ENCODE data around the gene NDRG3. TPM values are rescaled to one million over a fixed set of nuclear protein-coding genes. Genes with fewer than 3 reads are reported as not detected.
A peak's percentile ranks its signal among the peaks of the same experiment; 100 is the strongest.

Gene NDRG3
- polyA plus RNA-seq, 1 experiment, result 28.5 TPM

DNA sequence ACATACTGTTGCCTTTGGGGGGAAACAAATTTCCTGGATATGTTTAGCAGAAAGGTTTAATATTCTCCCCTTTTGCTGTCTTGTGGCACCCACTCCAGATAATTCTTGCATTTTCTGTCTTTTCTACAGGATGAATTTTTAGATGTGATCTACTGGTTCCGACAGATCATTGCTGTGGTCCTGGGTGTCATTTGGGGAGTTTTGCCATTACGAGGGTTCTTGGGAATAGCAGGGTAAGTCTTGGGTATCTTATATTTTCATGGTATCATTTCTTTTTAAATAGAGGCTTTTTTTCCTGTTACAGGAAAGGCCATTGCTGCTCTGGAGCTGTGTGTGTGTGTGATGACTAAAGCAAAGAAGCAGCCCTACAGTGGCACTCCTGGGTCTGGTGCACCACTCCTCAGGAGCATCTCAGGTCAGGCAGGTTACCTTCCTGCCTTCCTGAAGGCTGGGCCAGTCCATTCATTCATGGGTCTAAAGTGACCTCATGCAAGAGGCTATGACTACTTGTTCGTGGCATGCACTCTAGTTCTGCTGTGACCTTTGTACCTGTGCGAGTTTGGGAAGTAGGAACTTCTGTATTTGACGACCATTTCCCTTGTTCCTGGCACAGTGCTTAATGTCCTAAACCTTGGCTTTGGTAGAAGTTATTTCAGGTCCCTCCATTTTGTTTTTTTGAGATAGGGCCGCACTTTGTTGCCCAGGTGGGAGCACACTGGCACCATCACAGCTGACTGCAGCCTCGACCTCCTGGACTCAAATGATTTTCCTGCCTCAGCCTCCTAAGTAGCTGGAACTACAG, 138.1 kb downstream of the NDRG3 start:
- DNase-seq (ENCODE audit: low read depth), result no peak
- CTCF ChIA-PET, result no interaction called here
- Histone ChIP-seq H3K27me3 (ENCODE audit: control insufficient read depth, insufficient read depth, low read length) (no peaks in the 10 kb centered on the region), H3K4me3 (ENCODE audit: low read depth, low read length) (no peak overlapping the region), H3K36me3 (ENCODE audit: control insufficient read depth, insufficient read depth, low read length) (peaks cover 20% of the 10 kb centered on the region)
- TF ChIP-seq, protein P1, sequence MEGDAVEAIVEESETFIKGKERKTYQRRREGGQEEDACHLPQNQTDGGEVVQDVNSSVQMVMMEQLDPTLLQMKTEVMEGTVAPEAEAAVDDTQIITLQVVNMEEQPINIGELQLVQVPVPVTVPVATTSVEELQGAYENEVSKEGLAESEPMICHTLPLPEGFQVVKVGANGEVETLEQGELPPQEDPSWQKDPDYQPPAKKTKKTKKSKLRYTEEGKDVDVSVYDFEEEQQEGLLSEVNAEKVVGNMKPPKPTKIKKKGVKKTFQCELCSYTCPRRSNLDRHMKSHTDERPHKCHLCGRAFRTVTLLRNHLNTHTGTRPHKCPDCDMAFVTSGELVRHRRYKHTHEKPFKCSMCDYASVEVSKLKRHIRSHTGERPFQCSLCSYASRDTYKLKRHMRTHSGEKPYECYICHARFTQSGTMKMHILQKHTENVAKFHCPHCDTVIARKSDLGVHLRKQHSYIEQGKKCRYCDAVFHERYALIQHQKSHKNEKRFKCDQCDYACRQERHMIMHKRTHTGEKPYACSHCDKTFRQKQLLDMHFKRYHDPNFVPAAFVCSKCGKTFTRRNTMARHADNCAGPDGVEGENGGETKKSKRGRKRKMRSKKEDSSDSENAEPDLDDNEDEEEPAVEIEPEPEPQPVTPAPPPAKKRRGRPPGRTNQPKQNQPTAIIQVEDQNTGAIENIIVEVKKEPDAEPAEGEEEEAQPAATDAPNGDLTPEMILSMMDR (IDR thresholded peaks at IDR 0.05; ENCODE audit: insufficient read depth, low read depth, low read length), result no peak
- POLR2A ChIA-PET, result no interaction called here

- CTCF ChIA-PET, result interaction anchor here (0.6 to 3.0 kb wide), 20 partner anchors 11 to 1287 kb away, joined by 3 to 26 read pairs (median 5); partner anchors contain the start of gene MYL9
- H3K4me3 ChIP-seq (ENCODE audit: low read depth, low read length), result peak overlapping the region; percentile 54
- no peak for DNase-seq (ENCODE audit: low read depth)
- TF ChIP-seq, protein P1 (IDR thresholded peaks at IDR 0.05; ENCODE audit: insufficient read depth, low read depth, low read length), result no peak
- POLR2A ChIA-PET, result interaction anchor here (0.6 to 0.8 kb wide), 3 partner anchors 57 to 328 kb away, joined by 3 to 4 read pairs (median 3); partner anchors contain the start of gene DSN1
- H3K27me3 ChIP-seq (ENCODE audit: control insufficient read depth, insufficient read depth, low read length), result no peaks in the 10 kb centered on the region
- peaks cover 13% of the 10 kb centered on the region for H3K36me3 ChIP-seq (ENCODE audit: control insufficient read depth, insufficient read depth, low read length)
Measured at GRCh38 chr20:36606158-36607066, 139.5 kb downstream of the NDRG3 start.

DNA sequence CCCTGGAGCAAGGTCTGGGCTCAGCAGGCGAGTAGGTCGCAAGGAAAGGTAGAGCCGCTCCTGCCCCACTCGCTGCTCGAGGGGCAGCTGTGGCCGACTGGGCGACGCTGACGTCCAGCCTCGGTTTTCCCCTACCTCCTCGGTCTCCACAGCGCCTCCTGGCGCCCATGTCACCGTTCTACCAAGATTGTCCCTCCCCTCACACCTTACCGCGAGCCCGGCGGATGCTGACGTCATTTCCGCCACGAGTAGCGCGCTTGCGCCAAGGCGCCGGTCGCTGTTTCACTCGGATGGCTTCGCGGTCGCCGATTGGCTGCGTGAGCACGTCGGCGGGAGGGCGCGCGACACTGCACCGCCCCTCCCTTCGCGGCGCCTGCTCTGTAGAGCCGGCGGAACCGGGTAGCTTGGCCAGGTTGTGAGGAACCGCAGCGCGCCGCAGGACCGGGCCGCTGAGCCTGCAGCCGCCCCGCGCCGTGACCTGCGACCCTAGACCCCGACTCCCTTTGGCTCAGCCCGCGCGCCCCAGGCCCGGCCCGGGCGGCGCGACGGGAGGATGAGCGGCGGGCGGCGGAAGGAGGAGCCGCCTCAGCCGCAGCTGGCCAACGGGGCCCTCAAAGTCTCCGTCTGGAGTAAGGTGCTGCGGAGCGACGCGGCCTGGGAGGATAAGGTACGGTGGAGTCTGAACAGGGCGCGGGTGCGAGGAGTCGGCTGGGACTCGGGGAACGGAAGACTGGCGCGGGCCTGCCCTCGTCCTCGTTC, 140.3 kb downstream of the NDRG3 start, which contains the start of gene RAB5IF:
Gene RAB5IF (plus strand): TSS at position 381 of the 759 bp plus-strand sequence. CDS start 173 bp downstream, at position 554.
- no peaks in the 10 kb centered on the region for H3K27me3 ChIP-seq (ENCODE audit: control insufficient read depth, insufficient read depth, low read length)
- DNase-seq (ENCODE audit: low read depth), result peak; percentile 91
- TF ChIP-seq, protein P1 (IDR thresholded peaks at IDR 0.05; ENCODE audit: insufficient read depth, low read depth, low read length), result peak; percentile 95
- CTCF ChIA-PET, result interaction anchor here (0.5 to 3.0 kb wide), 27 partner anchors 11 to 1288 kb away, joined by 3 to 26 read pairs (median 4); partner anchors contain the start of gene MYL9
- peak within 1 kb of the TSS; percentile 54 for H3K4me3 ChIP-seq (ENCODE audit: low read depth, low read length)
- POLR2A ChIA-PET, result interaction anchor here (0.8 to 1.0 kb wide), 2 partner anchors 164 to 168 kb away, joined by 3 read pairs; partner anchors contain the start of gene DSN1
- peaks cover 11% of the 10 kb centered on the region for H3K36me3 ChIP-seq (ENCODE audit: control insufficient read depth, insufficient read depth, low read length)

DNA sequence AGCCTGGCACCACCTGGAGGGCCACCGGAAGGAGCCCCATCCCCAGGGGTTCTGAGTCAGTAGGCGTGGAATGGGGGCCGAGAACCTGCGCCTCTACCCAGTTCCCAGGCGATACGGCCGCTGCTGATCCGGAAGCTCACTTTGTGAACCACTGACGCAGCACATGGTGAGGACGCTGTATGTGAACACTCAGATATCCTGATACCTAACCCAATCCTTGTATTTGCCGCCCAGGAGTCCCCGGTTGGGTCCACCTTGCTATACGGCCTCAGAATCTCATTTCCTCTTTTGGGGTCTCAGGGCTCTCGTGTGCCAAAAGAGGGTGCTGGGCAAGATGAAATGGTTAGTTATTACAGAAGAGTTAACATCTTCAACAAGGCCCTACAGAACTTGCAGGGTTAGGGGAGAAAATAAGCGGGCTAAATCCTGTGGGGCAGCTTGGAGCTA, 140.9 kb downstream of the NDRG3 start:
- TF ChIP-seq, protein P1 (IDR thresholded peaks at IDR 0.05; ENCODE audit: insufficient read depth, low read depth, low read length), result no peak
- CTCF ChIA-PET, result interaction anchor here (0.5 to 3.0 kb wide), 21 partner anchors 10 to 448 kb away, joined by 3 to 26 read pairs (median 4); partner anchors contain the start of gene MYL9
- POLR2A ChIA-PET, result interaction anchor here (1.0 kb wide), 1 partner anchor 164 kb away, joined by 3 read pairs; no protein-coding TSS in a partner anchor
- no peak for DNase-seq (ENCODE audit: low read depth)
- no peaks in the 10 kb centered on the region for H3K27me3 ChIP-seq (ENCODE audit: control insufficient read depth, insufficient read depth, low read length)
- no peak overlapping the region for H3K4me3 ChIP-seq (ENCODE audit: low read depth, low read length)
- peaks cover 11% of the 10 kb centered on the region for H3K36me3 ChIP-seq (ENCODE audit: control insufficient read depth, insufficient read depth, low read length)

Small RNAs within 50 kb of the gene (small RNA-seq; reads per million reads assigned to genes)
- gene RF00019 (ENCODE audit: insufficient read length, low read depth, low replicate concordance), result not detected

Other genes starting within 250 kb of the NDRG3 start
- 445 and 673 TPM in 2 replicates for gene MYL9, start 204.6 kb downstream of the NDRG3 start, polyA plus RNA-seq (2011; rRNA removed)
- gene TGIF2, start 172.5 kb downstream of the NDRG3 start, polyA plus RNA-seq (2011; rRNA removed), result 8.3 and 10.8 TPM in 2 replicates
- 92.4 and 138 TPM in 2 replicates for gene RAB5IF, start 140.3 kb downstream of the NDRG3 start, polyA plus RNA-seq (2011; rRNA removed)
- not detected in 2 replicates for gene SLA2, start 99.9 kb downstream of the NDRG3 start, polyA plus RNA-seq (2011; rRNA removed)
- 7.3 and 11.0 TPM in 2 replicates for gene DSN1, start 27.7 kb upstream of the NDRG3 start, polyA plus RNA-seq (2011; rRNA removed)
- 0.37 and 0.54 TPM in 2 replicates for gene TLDC2, start 130.0 kb upstream of the NDRG3 start, polyA plus RNA-seq (2011; rRNA removed)
- 5.6 and 11.5 TPM in 2 replicates for gene SAMHD1, start 205.6 kb upstream of the NDRG3 start, polyA plus RNA-seq (2011; rRNA removed)